Measurements from ENCODE around the gene ANGPT4.

Gene ANGPT4

GRCh38 chr20:822651-823573 is 93.2 kb downstream of the ANGPT4 start:
- no peak for DNase-seq

- no peak for DNase-seq
Measured at GRCh38 chr20:821731-822065, 94.4 kb downstream of the ANGPT4 start.

DNA sequence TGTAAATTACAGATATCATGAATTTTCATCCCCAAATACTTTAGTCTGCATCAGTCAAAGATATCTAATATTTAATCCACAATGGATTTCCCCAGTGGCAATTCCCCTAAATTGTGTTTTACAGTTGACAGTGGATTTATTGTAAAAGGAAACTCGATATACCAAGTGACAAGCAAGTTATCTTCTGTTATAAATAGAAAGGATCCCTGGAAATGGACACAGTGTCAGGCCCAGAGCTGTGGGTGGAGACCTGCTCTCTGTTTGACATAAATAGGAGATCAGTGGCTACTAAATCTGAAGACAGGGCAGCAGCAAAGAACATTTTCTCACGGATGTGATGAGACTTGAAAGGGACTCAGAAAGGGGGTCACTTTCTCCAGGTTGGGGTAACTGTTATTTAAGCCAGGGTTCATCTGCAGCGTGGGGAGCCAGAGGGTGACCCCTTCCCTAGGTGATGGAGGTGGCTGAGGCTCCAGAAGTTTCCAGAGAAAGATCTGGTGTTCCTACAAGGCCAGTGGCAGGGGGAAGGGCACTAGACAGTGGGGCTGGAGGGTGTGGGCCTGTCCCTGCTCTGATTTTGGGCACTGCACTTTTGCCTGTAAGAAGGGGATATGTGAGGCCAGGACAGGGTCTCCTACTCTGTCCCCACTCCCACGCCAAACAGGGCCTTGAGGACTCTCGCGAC is 94.9 kb downstream of the ANGPT4 start:
- DNase-seq: no peak

GRCh38 chr20:820323-820953 is 95.7 kb downstream of the ANGPT4 start:
- no peak for DNase-seq

Data from stimulated activated CD4-positive, alpha-beta T cell treated with anti-CD3 and anti-CD28 coated beads, Interleukin-4, amount 100 ng/mL, for 1 hour (primary cell).